Activated naive CD4-positive, alpha-beta T cell treated with anti-CD3 and anti-CD28 coated beads, Interleukin-2, amount 10 ng/mL, durations not matched to agents 7 days and 5 days (primary cell): ENCODE results near the gene PCDHB8.
"Not testable (repeated sequence)": the region's sequence is repeated elsewhere in the genome, so short reads cannot be mapped to it uniquely, and the experiment has no call there.

ENCODE experiments used
- CTCF ChIA-PET: fragments of 350-600 bp; sonication (Branson Sonifier 250); formaldehyde crosslinking; loops from one replicate; lab custom pipeline; 2021; ENCODE audit warnings: antibody characterized with exemption; lab: Charles Lee
- DNase-seq: peaks from one replicate; pipeline ENCODE4 v3.0.0-alpha.2; 2020
- H3K27ac Mint-ChIP-seq: one replicate; pipeline ENCODE4 v1.8.0; 2021; ENCODE audit warnings: mild to moderate bottlenecking, moderate library complexity, mixed read lengths
- H3K27me3 Mint-ChIP-seq: one replicate; pipeline ENCODE4 v1.8.0; 2021; ENCODE audit warnings: mild to moderate bottlenecking, mixed read lengths
- H3K36me3 Mint-ChIP-seq: one replicate; pipeline ENCODE4 v1.8.0; 2021; ENCODE audit warnings: mixed read lengths
- H3K4me1 Mint-ChIP-seq: one replicate; pipeline ENCODE4 v1.8.0; 2021; ENCODE audit warnings: mixed read lengths
- H3K4me3 Mint-ChIP-seq: one replicate; pipeline ENCODE4 v1.8.0; 2021; ENCODE audit warnings: mild to moderate bottlenecking, moderate library complexity, mixed read lengths
- H3K9me3 Mint-ChIP-seq: one replicate; pipeline ENCODE4 v1.8.0; 2021; ENCODE audit warnings: mixed read lengths

Gene PCDHB8

GRCh38 chr5:141196363-141196762, 18.8 kb downstream of the PCDHB8 start:
- CTCF ChIA-PET, result interaction anchor here (1.2 kb wide), 1 partner anchor 234 kb away, joined by 3 read pairs; the partner anchor contains the start of gene PCDHGA12
- Mint-ChIP-seq H3K27ac (no peak overlapping the region), H3K4me3 (no peak overlapping the region), H3K36me3 (no peaks in the 10 kb centered on the region), H3K9me3 (peaks cover 33% of the 10 kb centered on the region), H3K27me3 (peaks cover 6% of the 10 kb centered on the region), H3K4me1 (no peaks in the 10 kb centered on the region)
- DNase-seq, result no peak

GRCh38 chr5:141199359-141200235, 22.0 kb downstream of the PCDHB8 start, which contains the start of gene PCDHB11:
PCDHB11 (plus strand) TSS chr5:141199627; CDS start chr5:141199775, 148 bp downstream.
- H3K9me3 Mint-ChIP-seq, result peaks cover 26% of the 10 kb centered on the region
- H3K27ac Mint-ChIP-seq, result no peak within 1 kb of the TSS
- peaks cover 4% of the 10 kb centered on the region for H3K27me3 Mint-ChIP-seq
- CTCF ChIA-PET, result interaction anchor here (0.5 to 1.2 kb wide), 3 partner anchors 8 to 278 kb away, joined by 3 read pairs; partner anchors contain the start of gene PCDHB12
- no peak for DNase-seq
- H3K4me1 Mint-ChIP-seq, result no peaks in the 10 kb centered on the region
- peaks cover 3% of the 10 kb centered on the region for H3K36me3 Mint-ChIP-seq
- no peak within 1 kb of the TSS for H3K4me3 Mint-ChIP-seq

- H3K4me1 Mint-ChIP-seq, H3K4me3 Mint-ChIP-seq, H3K36me3 Mint-ChIP-seq, H3K27ac Mint-ChIP-seq, DNase-seq, H3K27me3 Mint-ChIP-seq, CTCF ChIA-PET: not testable (repeated sequence)
- peaks cover 23% of the 10 kb centered on the region for H3K9me3 Mint-ChIP-seq
Observed at GRCh38 chr5:141201126-141201525, 23.5 kb downstream of the PCDHB8 start.

- H3K36me3 Mint-ChIP-seq, H3K4me3 Mint-ChIP-seq, CTCF ChIA-PET, H3K27me3 Mint-ChIP-seq, DNase-seq, H3K4me1 Mint-ChIP-seq, H3K27ac Mint-ChIP-seq: not testable (repeated sequence)
- peaks cover 18% of the 10 kb centered on the region for H3K9me3 Mint-ChIP-seq
Observed at GRCh38 chr5:141201646-141202045, 24.1 kb downstream of the PCDHB8 start.

GRCh38 chr5:141208478-141208877, 30.9 kb downstream of the PCDHB8 start, which contains the start of gene PCDHB12:
PCDHB12 (plus strand) TSS chr5:141208719; CDS start chr5:141208908, 189 bp downstream.
- Mint-ChIP-seq H3K4me1 (no peaks in the 10 kb centered on the region), H3K4me3 (no peak within 1 kb of the TSS), H3K27me3 (peaks cover 9% of the 10 kb centered on the region), H3K36me3 (peaks cover 2% of the 10 kb centered on the region), H3K9me3 (peaks cover 6% of the 10 kb centered on the region), H3K27ac (no peak within 1 kb of the TSS)
- CTCF ChIA-PET, result interaction anchor here (1.2 kb wide), 1 partner anchor 9 kb away, joined by 3 read pairs; the partner anchor contains the start of gene PCDHB11
- no peak for DNase-seq

- H3K27ac Mint-ChIP-seq, H3K36me3 Mint-ChIP-seq, CTCF ChIA-PET, H3K4me3 Mint-ChIP-seq, DNase-seq, H3K4me1 Mint-ChIP-seq: not testable (repeated sequence)
- Mint-ChIP-seq H3K27me3 (peaks cover 17% of the 10 kb centered on the region), H3K9me3 (peaks cover 16% of the 10 kb centered on the region)
Observed at GRCh38 chr5:141210281-141210680, 32.7 kb downstream of the PCDHB8 start.

GRCh38 chr5:141210849-141211248, 33.3 kb downstream of the PCDHB8 start:
- CTCF ChIA-PET, H3K4me3 Mint-ChIP-seq, H3K27ac Mint-ChIP-seq, H3K4me1 Mint-ChIP-seq, H3K36me3 Mint-ChIP-seq, DNase-seq: not testable (repeated sequence)
- peaks cover 18% of the 10 kb centered on the region for H3K9me3 Mint-ChIP-seq
- H3K27me3 Mint-ChIP-seq, result peaks cover 20% of the 10 kb centered on the region

GRCh38 chr5:141213656-141214339, 36.2 kb downstream of the PCDHB8 start, which contains the start of gene PCDHB13:
PCDHB13 (plus strand) TSS chr5:141213919; CDS start chr5:141214124, 205 bp downstream.
- H3K36me3 Mint-ChIP-seq, H3K4me1 Mint-ChIP-seq, DNase-seq, H3K4me3 Mint-ChIP-seq, CTCF ChIA-PET, H3K27ac Mint-ChIP-seq: not testable (repeated sequence)
- H3K27me3 Mint-ChIP-seq, result peaks cover 16% of the 10 kb centered on the region
- peaks cover 18% of the 10 kb centered on the region for H3K9me3 Mint-ChIP-seq

- H3K27me3 Mint-ChIP-seq, result peaks cover 15% of the 10 kb centered on the region
- H3K36me3 Mint-ChIP-seq, result not testable (repeated sequence)
Observed at GRCh38 chr5:141214583-141214982, 37.0 kb downstream of the PCDHB8 start.

GRCh38 chr5:141215504-141215903, 37.9 kb downstream of the PCDHB8 start:
- H3K4me3 Mint-ChIP-seq, H3K4me1 Mint-ChIP-seq: not testable (repeated sequence)
- H3K27me3 Mint-ChIP-seq, result peaks cover 11% of the 10 kb centered on the region

More at GRCh38 chr5:141214583-141214982, 37.0 kb downstream of the PCDHB8 start:
- H3K4me1 Mint-ChIP-seq, CTCF ChIA-PET, H3K27ac Mint-ChIP-seq, DNase-seq, H3K4me3 Mint-ChIP-seq: not testable (repeated sequence)
- H3K9me3 Mint-ChIP-seq, result peaks cover 21% of the 10 kb centered on the region

GRCh38 chr5:141216035-141216434, 38.4 kb downstream of the PCDHB8 start:
- DNase-seq, H3K27ac Mint-ChIP-seq, CTCF ChIA-PET, H3K4me1 Mint-ChIP-seq, H3K4me3 Mint-ChIP-seq, H3K36me3 Mint-ChIP-seq: not testable (repeated sequence)
- peaks cover 11% of the 10 kb centered on the region for H3K27me3 Mint-ChIP-seq
- H3K9me3 Mint-ChIP-seq, result peaks cover 17% of the 10 kb centered on the region

More at GRCh38 chr5:141215504-141215903, 37.9 kb downstream of the PCDHB8 start:
- peak overlapping the region; percentile 33 for H3K27ac Mint-ChIP-seq
- peaks cover 19% of the 10 kb centered on the region for H3K9me3 Mint-ChIP-seq
- DNase-seq, H3K36me3 Mint-ChIP-seq, CTCF ChIA-PET: not testable (repeated sequence)

- H3K27me3 Mint-ChIP-seq, result peaks cover 13% of the 10 kb centered on the region
- H3K4me3 Mint-ChIP-seq, result no peak within 1 kb of the TSS
- no peaks in the 10 kb centered on the region for H3K4me1 Mint-ChIP-seq
- H3K36me3 Mint-ChIP-seq, result no peaks in the 10 kb centered on the region
- H3K9me3 Mint-ChIP-seq, result peaks cover 7% of the 10 kb centered on the region
- DNase-seq, result no peak
- H3K27ac Mint-ChIP-seq, result no peak within 1 kb of the TSS
- CTCF ChIA-PET, result interaction anchor here (0.7 to 2.3 kb wide), 2 partner anchors 37 to 335 kb away, joined by 3 to 7 read pairs; no protein-coding TSS in a partner anchor
Observed at GRCh38 chr5:141223112-141223783, 45.7 kb downstream of the PCDHB8 start, which contains the start of gene PCDHB14. PCDHB14 (plus strand) TSS chr5:141223343; CDS start chr5:141223506, 163 bp downstream.

GRCh38 chr5:141224844-141225243, 47.3 kb downstream of the PCDHB8 start:
- DNase-seq, H3K4me3 Mint-ChIP-seq, H3K9me3 Mint-ChIP-seq, H3K4me1 Mint-ChIP-seq, CTCF ChIA-PET, H3K36me3 Mint-ChIP-seq, H3K27ac Mint-ChIP-seq: not testable (repeated sequence)
- H3K27me3 Mint-ChIP-seq, result peaks cover 13% of the 10 kb centered on the region
